HepG2 (cell line): Measurements from ENCODE around the gene CAMTA1.

Source experiments
- CEBPG ChIP-seq: IDR thresholded peaks from 2 replicates; pipeline ENCODE4 v1.6.1; 2016
- FOXP1 ChIP-seq, 2 experiments: fragments of 450-650 bp in 1 of 2; IDR thresholded peaks; 2 replicates each; pipeline ENCODE4 v1.6.1; 2017 to 2018; ENCODE audit warnings: antibody characterized with exemption in 1 of 2
- ZNF121 ChIP-seq: sonication (generic); formaldehyde crosslinking; IDR thresholded peaks from 2 replicates; pipeline ENCODE4 v1.5.0; 2020; ENCODE audit warnings: mild to moderate bottlenecking, missing genetic modification reagents

DNA sequence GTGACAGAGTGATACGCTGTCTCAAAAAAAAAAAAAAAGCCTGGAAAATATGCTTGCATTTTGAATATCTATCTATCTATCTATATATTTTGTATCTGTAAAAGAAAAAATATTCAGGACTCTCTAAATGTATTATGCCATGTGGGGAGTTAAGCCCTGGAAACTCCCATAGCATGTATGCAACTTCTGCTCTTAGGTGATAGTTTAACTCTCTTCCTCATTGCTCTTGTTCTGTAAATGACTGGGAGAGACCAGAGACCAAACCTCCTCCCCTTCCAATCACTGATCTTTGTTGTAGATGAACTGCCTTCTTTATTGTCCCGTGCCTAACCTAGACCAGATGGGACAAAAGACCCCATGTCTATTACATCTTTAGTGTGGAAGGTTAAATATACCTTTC lies 37.6 kb upstream of the CAMTA1 start:
- TF ChIP-seq FOXP1 (IDR thresholded peaks at IDR 0.05) (no peak), FOXP1 (CRISPR knock-in tag; IDR thresholded peaks at IDR 0.05) (no peak), ZNF121 (CRISPR knock-in tag) (no peak), CEBPG (CRISPR knock-in tag) (no peak)
